ENCODE data around the gene LILRA2.
"Not testable (repeated sequence)": the region's sequence is repeated elsewhere in the genome, so short reads cannot be mapped to it uniquely, and the experiment has no call there.

DNA sequence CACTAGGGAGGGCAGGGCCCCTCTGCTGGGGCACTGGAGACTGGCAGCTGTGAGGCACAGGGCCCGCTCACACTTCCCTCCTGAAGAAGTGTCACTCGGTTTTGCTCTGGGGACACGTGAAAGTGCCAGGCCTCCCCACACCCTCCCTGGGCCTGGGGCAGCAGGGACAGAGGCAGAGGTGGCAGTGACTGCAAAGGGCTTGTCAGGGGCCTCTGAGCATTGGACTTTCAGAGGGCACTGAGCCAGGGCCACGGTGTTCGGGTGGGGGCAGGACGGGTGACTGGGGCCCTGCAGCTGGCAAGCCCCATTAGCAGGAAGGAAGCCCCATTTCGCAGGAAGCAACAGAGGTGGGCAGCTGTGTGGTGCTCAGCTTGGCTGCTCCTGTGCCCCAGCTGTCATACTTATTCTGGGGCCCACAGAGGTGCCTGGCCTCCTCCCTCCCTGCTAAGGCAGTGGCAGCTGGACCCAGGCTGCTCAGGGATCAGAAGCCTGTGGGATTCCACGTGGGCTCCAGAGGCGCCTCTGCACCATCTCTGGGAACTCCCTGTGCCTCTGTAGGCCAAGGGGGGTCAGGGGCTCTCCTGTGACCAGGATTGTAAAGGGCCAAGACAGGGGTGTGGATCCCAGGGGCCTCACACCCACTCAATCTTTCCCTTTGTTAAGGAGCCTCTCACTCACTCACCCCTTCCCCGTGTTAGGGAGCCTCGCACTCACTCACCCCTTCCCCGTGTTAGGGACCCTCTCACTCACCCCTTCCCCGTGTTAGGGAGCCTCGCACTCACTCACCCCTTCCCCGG, 51.5 kb downstream of the LILRA2 start:
- TF ChIP-seq ZFX (IDR thresholded peaks at IDR 0.05), result not testable (repeated sequence)
- TF ChIP-seq, protein P1, sequence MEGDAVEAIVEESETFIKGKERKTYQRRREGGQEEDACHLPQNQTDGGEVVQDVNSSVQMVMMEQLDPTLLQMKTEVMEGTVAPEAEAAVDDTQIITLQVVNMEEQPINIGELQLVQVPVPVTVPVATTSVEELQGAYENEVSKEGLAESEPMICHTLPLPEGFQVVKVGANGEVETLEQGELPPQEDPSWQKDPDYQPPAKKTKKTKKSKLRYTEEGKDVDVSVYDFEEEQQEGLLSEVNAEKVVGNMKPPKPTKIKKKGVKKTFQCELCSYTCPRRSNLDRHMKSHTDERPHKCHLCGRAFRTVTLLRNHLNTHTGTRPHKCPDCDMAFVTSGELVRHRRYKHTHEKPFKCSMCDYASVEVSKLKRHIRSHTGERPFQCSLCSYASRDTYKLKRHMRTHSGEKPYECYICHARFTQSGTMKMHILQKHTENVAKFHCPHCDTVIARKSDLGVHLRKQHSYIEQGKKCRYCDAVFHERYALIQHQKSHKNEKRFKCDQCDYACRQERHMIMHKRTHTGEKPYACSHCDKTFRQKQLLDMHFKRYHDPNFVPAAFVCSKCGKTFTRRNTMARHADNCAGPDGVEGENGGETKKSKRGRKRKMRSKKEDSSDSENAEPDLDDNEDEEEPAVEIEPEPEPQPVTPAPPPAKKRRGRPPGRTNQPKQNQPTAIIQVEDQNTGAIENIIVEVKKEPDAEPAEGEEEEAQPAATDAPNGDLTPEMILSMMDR (conservative IDR thresholded peaks at IDR 0.05), result not testable (repeated sequence)

All from C4-2B (cell line).